MCF 10A (cell line): ENCODE measurements around the gene ADAM15. TPM values are rescaled to one million over a fixed set of nuclear protein-coding genes. Genes with fewer than 3 reads are reported as not detected.

ENCODE experiments used
- BruUV-seq: library from RNA; stranded (reverse); fragments of 400-500 nt; replicated peaks from 2 replicates; lab custom pipeline; 2021; lab: Mats Ljungman, UMichigan
- CTCF ChIA-PET: fragments of 300-600 bp; sonication (Branson Sonifier 250); formaldehyde crosslinking; extraction: SDS; loops from one replicate; lab custom pipeline; 2021; ENCODE audit warnings: antibody characterized with exemption, inconsistent platforms; lab: Yijun Ruan, JAX
- POLR2A ChIA-PET: fragments of 300-600, 350-650 bp; sonication (Branson Sonifier 250); formaldehyde crosslinking; extraction: SDS; loops from one replicate; lab custom pipeline; 2020; ENCODE audit warnings: antibody characterized with exemption, inconsistent platforms; lab: Yijun Ruan, JAX
- DNase-seq: peaks from one replicate; pipeline ENCODE4 v3.0.0-alpha.2; 2018; ENCODE audit not compliant: unreplicated experiment
- H3K27ac Mint-ChIP-seq: one replicate; pipeline ENCODE4 v1.8.0; 2022; ENCODE audit warnings: mild to moderate bottlenecking, low read depth, mixed read lengths; ENCODE audit not compliant: unreplicated experiment
- H3K27me3 Mint-ChIP-seq: one replicate; pipeline ENCODE4 v1.8.0; 2022; ENCODE audit warnings: mixed read lengths; ENCODE audit not compliant: insufficient read depth, unreplicated experiment
- H3K36me3 Mint-ChIP-seq: one replicate; pipeline ENCODE4 v1.8.0; 2022; ENCODE audit warnings: mild to moderate bottlenecking, moderate library complexity, mixed read lengths; ENCODE audit not compliant: insufficient read depth, unreplicated experiment
- H3K4me1 Mint-ChIP-seq: one replicate; pipeline ENCODE4 v1.8.0; 2022; ENCODE audit warnings: mixed read lengths; ENCODE audit not compliant: insufficient read depth, unreplicated experiment
- H3K4me3 Mint-ChIP-seq: one replicate; pipeline ENCODE4 v1.8.0; 2022; ENCODE audit warnings: mild to moderate bottlenecking, moderate library complexity, mixed read lengths; ENCODE audit not compliant: unreplicated experiment
- H3K9me3 Mint-ChIP-seq: one replicate; pipeline ENCODE4 v1.8.0; 2022; ENCODE audit warnings: mixed read lengths; ENCODE audit not compliant: unreplicated experiment
- intact Hi-C: fragments of 100-400 bp; cut with micrococcal nuclease; formaldehyde crosslinking; loops from 2 replicates; pipeline ENCODE4 v1.14.1; 2022
- total RNA-seq: library from RNA; stranded (reverse); gene quantifications from 2 replicates; pipeline ENCODE4 v1.2.3, GENCODE V29; 2022
- TF ChIP-seq, protein P1 (sequence below): fragments of 200-600 bp; IDR thresholded peaks from one replicate; pipeline ENCODE4 v1.8.0; 2022; ENCODE audit warnings: antibody characterized with exemption, mild to moderate bottlenecking; ENCODE audit not compliant: unreplicated experiment

ADAM15 gene
- total RNA-seq, 1 experiment from 2014 or later: 385 TPM

- Mint-ChIP-seq H3K9me3 (no peaks in the 10 kb centered on the region), H3K4me3 (peak overlapping the region; percentile 77), H3K4me1 (peaks cover 31% of the 10 kb centered on the region), H3K27ac (no peak overlapping the region), H3K36me3 (no peaks in the 10 kb centered on the region), H3K27me3 (peaks cover 30% of the 10 kb centered on the region)
- ChIA-PET POLR2A (interaction anchor here (0.6 to 5.5 kb wide), 5 partner anchors 13 to 170 kb away, joined by 3 to 41 read pairs (median 13); partner anchors contain the start of genes ADAM15, EFNA4 and KRTCAP2), CTCF (interaction anchor here (0.7 to 3.6 kb wide), 7 partner anchors 9 to 33 kb away, joined by 3 to 29 read pairs (median 5); partner anchors contain the start of gene ADAM15)
- intact Hi-C loops: no loop called here
- TF ChIP-seq, protein P1, sequence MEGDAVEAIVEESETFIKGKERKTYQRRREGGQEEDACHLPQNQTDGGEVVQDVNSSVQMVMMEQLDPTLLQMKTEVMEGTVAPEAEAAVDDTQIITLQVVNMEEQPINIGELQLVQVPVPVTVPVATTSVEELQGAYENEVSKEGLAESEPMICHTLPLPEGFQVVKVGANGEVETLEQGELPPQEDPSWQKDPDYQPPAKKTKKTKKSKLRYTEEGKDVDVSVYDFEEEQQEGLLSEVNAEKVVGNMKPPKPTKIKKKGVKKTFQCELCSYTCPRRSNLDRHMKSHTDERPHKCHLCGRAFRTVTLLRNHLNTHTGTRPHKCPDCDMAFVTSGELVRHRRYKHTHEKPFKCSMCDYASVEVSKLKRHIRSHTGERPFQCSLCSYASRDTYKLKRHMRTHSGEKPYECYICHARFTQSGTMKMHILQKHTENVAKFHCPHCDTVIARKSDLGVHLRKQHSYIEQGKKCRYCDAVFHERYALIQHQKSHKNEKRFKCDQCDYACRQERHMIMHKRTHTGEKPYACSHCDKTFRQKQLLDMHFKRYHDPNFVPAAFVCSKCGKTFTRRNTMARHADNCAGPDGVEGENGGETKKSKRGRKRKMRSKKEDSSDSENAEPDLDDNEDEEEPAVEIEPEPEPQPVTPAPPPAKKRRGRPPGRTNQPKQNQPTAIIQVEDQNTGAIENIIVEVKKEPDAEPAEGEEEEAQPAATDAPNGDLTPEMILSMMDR: no peak
- BruUV-seq: no TSS peak
- no peak for DNase-seq
These were observed 26.2 kb downstream of the ADAM15 start for GRCh38 chr1:155077346-155077745.

DNA sequence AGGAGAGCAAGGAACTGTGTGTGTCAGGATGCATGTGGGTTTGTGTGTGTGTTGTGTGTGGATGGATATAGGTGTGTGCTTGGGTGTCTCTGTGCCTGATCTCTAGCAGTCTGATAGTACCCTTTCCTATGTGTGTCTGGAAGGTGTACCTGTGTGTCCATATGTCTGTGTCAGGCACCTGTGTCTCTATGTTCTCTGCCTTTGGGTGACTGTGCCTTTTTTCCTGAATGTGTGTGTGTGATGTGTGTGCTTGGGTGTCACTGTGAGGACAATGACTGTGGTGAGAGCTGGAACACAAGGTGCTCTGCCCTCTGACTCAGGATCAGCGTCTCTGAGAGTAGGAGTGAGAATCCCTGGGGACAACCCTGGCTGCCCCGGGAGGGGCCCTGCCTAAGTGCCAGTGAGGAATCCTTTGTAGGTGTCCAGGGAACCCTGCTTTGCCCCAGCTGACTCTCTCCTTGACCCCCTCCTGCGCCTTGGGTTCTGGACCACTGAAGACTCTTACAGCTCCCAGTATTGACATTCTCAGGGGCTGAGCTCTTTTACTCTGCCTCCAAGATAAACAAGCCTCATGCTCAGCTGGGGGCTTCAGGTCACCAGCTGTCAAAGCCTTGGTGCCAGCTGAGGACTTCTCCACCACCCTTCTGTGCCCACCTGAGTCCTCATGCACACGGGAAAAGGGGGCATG is 26.8 kb downstream of the ADAM15 start:
- Mint-ChIP-seq H3K36me3 (no peaks in the 10 kb centered on the region), H3K9me3 (no peaks in the 10 kb centered on the region), H3K4me3 (peak overlapping the region; percentile 77), H3K4me1 (peaks cover 33% of the 10 kb centered on the region), H3K27ac (peak overlapping the region; percentile 3), H3K27me3 (peaks cover 30% of the 10 kb centered on the region)
- TF ChIP-seq, protein P1: no peak
- BruUV-seq: no TSS peak
- POLR2A ChIA-PET: interaction anchor here (0.6 to 5.5 kb wide), 14 partner anchors 9 to 170 kb away, joined by 3 to 41 read pairs (median 6); partner anchors contain the start of genes ADAM15, CKS1B, EFNA4 and FLAD1
- intact Hi-C loops: no loop called here
- no peak for DNase-seq
- CTCF ChIA-PET: interaction anchor here (0.6 to 2.0 kb wide), 7 partner anchors 10 to 95 kb away, joined by 3 to 17 read pairs (median 4); partner anchors contain the start of gene KRTCAP2

GRCh38 chr1:155078469-155079209 is 27.5 kb downstream of the ADAM15 start, which contains the start of gene EFNA3:
Gene EFNA3, plus strand, starts transcription at chr1:155078837. Its CDS starts 105 bp downstream, at chr1:155078942.
- H3K27me3 Mint-ChIP-seq: peaks cover 30% of the 10 kb centered on the region
- TF ChIP-seq, protein P1: no peak
- H3K4me3 Mint-ChIP-seq: peak within 1 kb of the TSS; percentile 77
- H3K9me3 Mint-ChIP-seq: no peaks in the 10 kb centered on the region
- intact Hi-C loops: no loop called here
- CTCF ChIA-PET: interaction anchor here (0.6 to 2.0 kb wide), 11 partner anchors 10 to 229 kb away, joined by 3 to 17 read pairs (median 3); partner anchors contain the start of gene KRTCAP2
- POLR2A ChIA-PET: interaction anchor here (0.7 to 5.5 kb wide), 14 partner anchors 9 to 504 kb away, joined by 3 to 41 read pairs (median 6); partner anchors contain the start of genes ADAM15, CKS1B, EFNA4 and FLAD1
- peak; percentile 75 for DNase-seq
- peaks cover 37% of the 10 kb centered on the region for H3K4me1 Mint-ChIP-seq
- BruUV-seq: no TSS peak
- no peaks in the 10 kb centered on the region for H3K36me3 Mint-ChIP-seq
- H3K27ac Mint-ChIP-seq: peak within 1 kb of the TSS; percentile 57
